GM21367 (cell line): Measurements from ENCODE around the gene MAPK12.

ENCODE experiments used
- ATAC-seq: cut with Tn5 transposase; IDR thresholded peaks from one replicate; pipeline ENCODE4 v1.9.1; 2021; ENCODE audit not compliant: unreplicated experiment

MAPK12 gene

GRCh38 chr22:50261615-50262459, at the start of gene MAPK12:
TSS of gene MAPK12 (minus strand) at chr22:50261683. CDS start at chr22:50261509, 174 bp downstream.
- ATAC-seq = no peak

- ATAC-seq = no peak
These were observed 49.5 kb upstream of the MAPK12 start for GRCh38 chr22:50310949-50311444.

GRCh38 chr22:50310031-50310722, 48.7 kb upstream of the MAPK12 start:
- no peak for ATAC-seq

GRCh38 chr22:50309601-50309991, 48.1 kb upstream of the MAPK12 start:
- no peak for ATAC-seq

GRCh38 chr22:50308986-50309600, 47.6 kb upstream of the MAPK12 start:
- no peak for ATAC-seq

- no peak for ATAC-seq
These were observed 47.1 kb upstream of the MAPK12 start for GRCh38 chr22:50308597-50308935.

- no peak for ATAC-seq
These were observed 46.6 kb upstream of the MAPK12 start for GRCh38 chr22:50307890-50308596.

GRCh38 chr22:50306753-50307749, 45.6 kb upstream of the MAPK12 start, which contains the start of gene PLXNB2:
TSS of gene PLXNB2 (minus strand) at chr22:50307646. CDS start at chr22:50290584, 17,062 bp downstream.
- no peak for ATAC-seq

- no peak for ATAC-seq
These were observed 44.6 kb upstream of the MAPK12 start for GRCh38 chr22:50305923-50306566.

GRCh38 chr22:50305393-50305922, 44.0 kb upstream of the MAPK12 start:
- no peak for ATAC-seq

GRCh38 chr22:50304528-50305392, 43.3 kb upstream of the MAPK12 start:
- no peak for ATAC-seq

- no peak for ATAC-seq
These were observed 42.5 kb upstream of the MAPK12 start for GRCh38 chr22:50303848-50304527.

- ATAC-seq = no peak
These were observed 42.0 kb upstream of the MAPK12 start for GRCh38 chr22:50303515-50303847.

GRCh38 chr22:50302564-50302963, 41.1 kb upstream of the MAPK12 start:
- ATAC-seq = no peak

- no peak for ATAC-seq
These were observed 40.6 kb upstream of the MAPK12 start for GRCh38 chr22:50302041-50302541.

- no peak for ATAC-seq
These were observed 40.1 kb upstream of the MAPK12 start for GRCh38 chr22:50301581-50301991.

GRCh38 chr22:50300620-50301257, 39.3 kb upstream of the MAPK12 start:
- ATAC-seq = no peak
